Sigmoid colon (tissue), 4 donors: ENCODE measurements around the gene IKZF4.

Experiments used
- CTCF ChIP-seq, 4 experiments: fragments of 450-650 bp in 3 of 4; fragments of 200-600 bp in 1 of 4; IDR thresholded peaks; one replicate each; pipeline ENCODE4 v1.5.1; 2016 to 2019; ENCODE audit warnings: antibody characterized with exemption in 4 of 4, mild to moderate bottlenecking in 3 of 4, moderate library complexity in 2 of 4
- EP300 ChIP-seq, 4 donors: sonication (generic); formaldehyde crosslinking; IDR thresholded peaks; one replicate each; pipeline ENCODE4 v1.6.1; 2017; ENCODE audit warnings: antibody characterized with exemption in 4 of 4
- POLR2A ChIP-seq, 2 donors: fragments of 450-650 bp; IDR thresholded peaks; one replicate each; pipeline ENCODE4 v1.6.1; 2016; ENCODE audit warnings: antibody characterized with exemption in 2 of 2, mild to moderate bottlenecking in 2 of 2, moderate library complexity in 2 of 2
- POLR2AphosphoS5 ChIP-seq, 4 donors: sonication (generic); formaldehyde crosslinking; IDR thresholded peaks; one replicate each; pipeline ENCODE4 v1.6.1; 2017; ENCODE audit warnings: antibody characterized with exemption in 4 of 4

- TF ChIP-seq POLR2A (IDR thresholded peaks at IDR 0.05) (no peak), POLR2AphosphoS5 (IDR thresholded peaks at IDR 0.05) (no peak), CTCF (IDR thresholded peaks at IDR 0.05) (no peak), EP300 (IDR thresholded peaks at IDR 0.05) (no peak)
These were observed 6.6 kb upstream of the IKZF4 start for GRCh38 chr12:56014205-56014604.
